Activated naive CD8-positive, alpha-beta T cell (primary cell): Measurements from ENCODE around the gene TIGD1.

Source experiments
- H3K27ac Mint-ChIP-seq: one replicate; pipeline ENCODE4 v1.8.0; 2021; ENCODE audit warnings: mixed read lengths
- H3K27me3 Mint-ChIP-seq: one replicate; pipeline ENCODE4 v1.8.0; 2021; ENCODE audit warnings: mixed read lengths
- H3K36me3 Mint-ChIP-seq: one replicate; pipeline ENCODE4 v1.8.0; 2021; ENCODE audit warnings: mixed read lengths
- H3K4me1 Mint-ChIP-seq: one replicate; pipeline ENCODE4 v1.8.0; 2021; ENCODE audit warnings: low read depth, mixed read lengths
- H3K4me3 Mint-ChIP-seq: one replicate; pipeline ENCODE4 v1.8.0; 2021; ENCODE audit warnings: mild to moderate bottlenecking, mixed read lengths
- H3K9me3 Mint-ChIP-seq: one replicate; pipeline ENCODE4 v1.8.0; 2021; ENCODE audit warnings: low read depth, mixed read lengths

TIGD1 gene

DNA sequence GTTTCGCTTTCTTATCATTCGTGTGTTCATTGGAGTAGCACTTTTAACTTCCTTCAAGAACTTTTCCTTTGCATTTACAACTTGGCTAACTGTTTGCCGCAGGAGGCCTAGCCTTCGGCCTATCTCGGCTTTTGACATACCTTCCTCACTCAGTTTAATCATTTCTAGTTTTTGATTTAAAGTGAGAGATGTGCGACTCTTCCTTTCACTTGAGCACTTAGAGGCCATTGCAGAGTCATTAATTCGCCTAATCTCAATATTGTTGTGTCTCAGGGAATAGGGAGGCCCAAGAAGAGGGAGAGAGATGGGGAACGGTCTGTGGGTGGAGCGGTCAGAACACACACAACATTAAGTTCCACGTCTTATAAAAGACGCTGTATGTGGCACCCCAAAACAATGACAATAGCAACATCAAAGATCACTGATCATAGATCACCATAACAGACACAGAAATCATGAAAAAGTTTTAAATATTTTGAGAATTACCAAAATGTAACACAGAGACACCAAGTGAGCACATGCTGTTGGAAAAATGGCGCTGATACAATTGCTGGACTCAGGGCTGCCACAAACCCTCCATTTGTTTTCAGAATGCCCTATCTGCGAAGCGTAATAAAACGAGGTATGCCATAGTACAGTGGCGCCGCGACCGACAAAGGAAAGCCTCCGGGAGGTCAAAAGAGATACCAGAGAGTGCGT lies 553 bp downstream of the TIGD1 start:
- H3K4me3 Mint-ChIP-seq = peak overlapping the region; percentile 100
- peaks cover 22% of the 10 kb centered on the region for H3K36me3 Mint-ChIP-seq
- H3K27me3 Mint-ChIP-seq = no peaks in the 10 kb centered on the region
- no peaks in the 10 kb centered on the region for H3K9me3 Mint-ChIP-seq
- H3K4me1 Mint-ChIP-seq = peaks cover 75% of the 10 kb centered on the region
- peak overlapping the region; percentile 100 for H3K27ac Mint-ChIP-seq

DNA sequence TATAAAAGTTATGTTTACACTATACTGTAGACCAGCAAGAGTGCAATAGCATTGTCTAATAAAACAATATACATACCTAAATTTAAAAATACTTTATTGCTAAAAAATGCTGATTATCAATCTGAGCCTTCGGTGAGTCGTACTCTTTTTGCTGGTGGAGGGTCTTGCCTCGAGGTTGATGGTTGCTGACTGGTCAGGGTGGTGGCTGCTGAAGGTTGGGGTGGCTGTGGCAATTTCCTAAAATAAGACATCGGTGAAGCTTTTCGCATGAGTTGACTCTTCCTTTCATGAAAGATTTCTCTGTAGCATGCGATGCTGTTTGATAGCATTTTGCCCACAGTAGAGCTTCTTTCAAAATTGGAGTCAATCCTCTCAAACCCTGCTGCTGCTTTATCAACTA lies 2.4 kb downstream of the TIGD1 start:
- no peaks in the 10 kb centered on the region for H3K27me3 Mint-ChIP-seq
- no peaks in the 10 kb centered on the region for H3K9me3 Mint-ChIP-seq
- H3K36me3 Mint-ChIP-seq = peaks cover 22% of the 10 kb centered on the region
- H3K4me1 Mint-ChIP-seq = peaks cover 59% of the 10 kb centered on the region
- no peak overlapping the region for H3K27ac Mint-ChIP-seq
- peak overlapping the region; percentile 100 for H3K4me3 Mint-ChIP-seq

GRCh38 chr2:232545511-232546375 lies 4.6 kb downstream of the TIGD1 start:
- Mint-ChIP-seq H3K27me3 (no peaks in the 10 kb centered on the region), H3K27ac (no peak overlapping the region), H3K4me3 (no peak overlapping the region), H3K36me3 (peaks cover 18% of the 10 kb centered on the region), H3K4me1 (peaks cover 40% of the 10 kb centered on the region), H3K9me3 (no peaks in the 10 kb centered on the region)

- no peak overlapping the region for H3K27ac Mint-ChIP-seq
Measured at GRCh38 chr2:232544674-232545073, 5.7 kb downstream of the TIGD1 start.

DNA sequence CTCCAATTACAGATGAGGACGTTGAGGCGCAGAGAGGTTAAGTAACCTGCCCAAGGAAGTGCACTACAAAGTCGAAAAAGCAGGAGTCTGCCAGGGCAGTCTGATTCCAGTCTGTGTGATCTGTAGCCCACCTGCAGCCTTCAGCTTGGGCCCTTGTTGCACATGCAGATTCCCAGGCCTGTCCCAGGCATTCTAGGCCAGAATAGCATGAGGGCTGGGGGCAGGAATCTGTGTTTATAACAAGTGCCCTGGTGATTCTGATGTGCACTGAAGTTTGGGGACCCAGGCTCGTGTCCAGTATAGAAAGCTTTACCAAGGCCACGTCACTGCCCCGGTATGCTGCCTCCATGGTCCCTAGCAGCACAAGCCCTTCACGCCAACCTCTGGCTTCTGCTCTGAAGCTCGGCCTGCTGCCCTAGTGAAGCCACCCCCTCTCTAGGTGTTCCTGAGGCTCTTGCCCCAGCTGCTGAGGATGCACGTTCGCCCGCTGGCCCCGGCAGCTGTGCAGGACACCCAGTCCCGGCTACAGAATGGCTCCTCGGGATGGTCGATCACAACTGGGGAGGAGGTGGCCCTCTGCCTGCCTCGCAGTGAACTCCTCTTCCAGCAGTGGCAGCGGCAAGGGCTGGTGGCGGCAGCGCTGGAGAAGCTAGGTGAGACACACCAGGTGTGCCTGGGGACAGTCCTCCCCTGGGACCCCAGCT lies 6.3 kb downstream of the TIGD1 start:
- Mint-ChIP-seq H3K27me3 (no peaks in the 10 kb centered on the region), H3K4me1 (peaks cover 32% of the 10 kb centered on the region), H3K36me3 (peaks cover 18% of the 10 kb centered on the region), H3K4me3 (no peak overlapping the region), H3K9me3 (no peaks in the 10 kb centered on the region), H3K27ac (no peak overlapping the region)

More at GRCh38 chr2:232544674-232545073, 5.7 kb downstream of the TIGD1 start:
- no peaks in the 10 kb centered on the region for H3K27me3 Mint-ChIP-seq
- H3K4me1 Mint-ChIP-seq = peaks cover 37% of the 10 kb centered on the region
- H3K9me3 Mint-ChIP-seq = no peaks in the 10 kb centered on the region
- H3K4me3 Mint-ChIP-seq = no peak overlapping the region
- peaks cover 18% of the 10 kb centered on the region for H3K36me3 Mint-ChIP-seq

DNA sequence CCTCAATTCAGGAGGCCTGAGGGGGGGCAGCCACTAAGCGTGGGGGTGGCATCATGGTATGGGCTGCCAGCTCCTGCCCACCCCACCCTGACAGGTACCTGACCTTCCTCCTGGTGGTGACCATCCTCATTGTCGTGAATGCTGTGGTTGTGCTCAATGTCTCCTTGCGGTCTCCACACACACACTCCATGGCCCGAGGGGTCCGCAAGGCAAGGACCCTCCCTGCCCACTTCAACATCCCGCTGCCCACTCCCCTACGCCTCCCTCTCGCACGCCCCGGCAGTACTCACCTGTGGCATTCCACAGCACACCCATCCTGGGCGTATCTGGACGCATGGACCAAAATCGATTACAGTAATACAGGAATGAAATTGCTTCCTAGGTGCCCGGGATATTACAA lies 6.9 kb downstream of the TIGD1 start:
- no peaks in the 10 kb centered on the region for H3K27me3 Mint-ChIP-seq
- no peak overlapping the region for H3K4me3 Mint-ChIP-seq
- peaks cover 26% of the 10 kb centered on the region for H3K4me1 Mint-ChIP-seq
- peaks cover 14% of the 10 kb centered on the region for H3K36me3 Mint-ChIP-seq
- H3K27ac Mint-ChIP-seq = no peak overlapping the region
- H3K9me3 Mint-ChIP-seq = no peaks in the 10 kb centered on the region

DNA sequence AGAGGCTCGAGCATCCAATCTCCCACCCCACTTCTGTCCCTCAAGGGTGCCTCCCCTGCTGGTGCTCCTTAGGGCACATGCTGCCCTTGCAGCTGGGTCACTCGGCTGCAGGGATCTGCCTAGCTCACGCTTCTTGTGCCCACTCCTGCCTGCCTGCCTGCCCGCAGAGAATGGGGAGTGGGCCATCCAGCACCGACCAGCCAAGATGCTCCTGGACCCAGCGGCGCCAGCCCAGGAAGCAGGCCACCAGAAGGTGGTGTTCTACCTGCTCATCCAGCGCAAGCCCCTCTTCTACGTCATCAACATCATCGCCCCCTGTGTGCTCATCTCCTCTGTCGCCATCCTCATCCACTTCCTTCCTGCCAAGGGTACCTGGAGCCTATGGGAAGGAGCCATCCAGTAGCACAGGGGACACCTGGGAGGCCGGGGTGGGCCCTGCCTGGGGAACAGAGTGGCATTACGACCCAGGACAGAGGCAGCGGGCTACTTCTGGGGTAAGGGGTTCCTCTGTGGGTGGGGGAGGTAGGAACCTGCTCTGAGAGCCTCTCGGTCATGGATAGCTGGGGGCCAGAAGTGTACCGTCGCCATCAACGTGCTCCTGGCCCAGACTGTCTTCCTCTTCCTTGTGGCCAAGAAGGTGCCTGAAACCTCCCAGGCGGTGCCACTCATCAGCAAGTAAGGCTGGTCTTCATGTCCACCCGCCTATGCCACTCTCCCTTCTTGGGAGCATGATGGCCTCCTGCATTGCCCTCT lies 7.5 kb downstream of the TIGD1 start:
- H3K4me3 Mint-ChIP-seq = no peak overlapping the region
- no peaks in the 10 kb centered on the region for H3K9me3 Mint-ChIP-seq
- H3K27me3 Mint-ChIP-seq = no peaks in the 10 kb centered on the region
- peaks cover 10% of the 10 kb centered on the region for H3K36me3 Mint-ChIP-seq
- no peak overlapping the region for H3K27ac Mint-ChIP-seq
- H3K4me1 Mint-ChIP-seq = peaks cover 23% of the 10 kb centered on the region

GRCh38 chr2:232541961-232542714 lies 8.2 kb downstream of the TIGD1 start:
- H3K36me3 Mint-ChIP-seq = peaks cover 5% of the 10 kb centered on the region
- H3K27me3 Mint-ChIP-seq = no peaks in the 10 kb centered on the region
- H3K4me1 Mint-ChIP-seq = peaks cover 15% of the 10 kb centered on the region
- H3K4me3 Mint-ChIP-seq = no peak overlapping the region
- H3K27ac Mint-ChIP-seq = no peak overlapping the region
- no peaks in the 10 kb centered on the region for H3K9me3 Mint-ChIP-seq

GRCh38 chr2:232541195-232541960 lies 9.0 kb downstream of the TIGD1 start:
- Mint-ChIP-seq H3K27ac (no peak overlapping the region), H3K36me3 (peaks cover 3% of the 10 kb centered on the region), H3K27me3 (no peaks in the 10 kb centered on the region), H3K4me3 (no peak overlapping the region), H3K9me3 (no peaks in the 10 kb centered on the region), H3K4me1 (peaks cover 10% of the 10 kb centered on the region)

DNA sequence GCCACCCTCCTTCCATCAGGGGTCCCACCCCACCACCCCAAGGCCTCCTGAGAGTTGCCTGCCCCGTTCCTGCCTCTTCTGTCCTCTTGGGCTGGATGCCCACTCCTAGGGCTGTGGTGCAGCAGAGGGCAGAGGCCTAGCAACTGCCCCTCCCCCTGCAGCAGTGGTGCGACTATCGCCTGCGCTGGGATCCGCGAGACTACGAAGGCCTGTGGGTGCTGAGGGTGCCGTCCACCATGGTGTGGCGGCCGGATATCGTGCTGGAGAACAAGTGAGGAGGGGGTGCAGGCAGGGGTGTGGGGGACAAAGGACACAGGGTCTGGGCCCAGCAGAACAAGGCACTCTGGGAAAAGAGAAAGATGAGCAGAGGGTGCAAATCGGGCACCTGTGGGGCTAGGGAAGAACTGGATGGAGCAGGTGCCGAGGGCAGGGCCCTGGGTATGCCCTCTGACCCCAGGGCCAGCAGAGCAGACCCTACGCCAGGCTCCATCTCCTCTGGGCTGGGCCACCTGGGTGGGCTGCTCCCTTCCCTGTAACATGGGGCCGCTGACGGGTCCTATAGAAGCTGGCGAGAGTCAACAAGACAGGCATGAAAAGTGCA lies 9.8 kb downstream of the TIGD1 start:
- H3K27ac Mint-ChIP-seq = no peak overlapping the region
- H3K27me3 Mint-ChIP-seq = no peaks in the 10 kb centered on the region
- peaks cover 3% of the 10 kb centered on the region for H3K36me3 Mint-ChIP-seq
- peaks cover 6% of the 10 kb centered on the region for H3K4me1 Mint-ChIP-seq
- H3K9me3 Mint-ChIP-seq = no peaks in the 10 kb centered on the region
- no peak overlapping the region for H3K4me3 Mint-ChIP-seq

DNA sequence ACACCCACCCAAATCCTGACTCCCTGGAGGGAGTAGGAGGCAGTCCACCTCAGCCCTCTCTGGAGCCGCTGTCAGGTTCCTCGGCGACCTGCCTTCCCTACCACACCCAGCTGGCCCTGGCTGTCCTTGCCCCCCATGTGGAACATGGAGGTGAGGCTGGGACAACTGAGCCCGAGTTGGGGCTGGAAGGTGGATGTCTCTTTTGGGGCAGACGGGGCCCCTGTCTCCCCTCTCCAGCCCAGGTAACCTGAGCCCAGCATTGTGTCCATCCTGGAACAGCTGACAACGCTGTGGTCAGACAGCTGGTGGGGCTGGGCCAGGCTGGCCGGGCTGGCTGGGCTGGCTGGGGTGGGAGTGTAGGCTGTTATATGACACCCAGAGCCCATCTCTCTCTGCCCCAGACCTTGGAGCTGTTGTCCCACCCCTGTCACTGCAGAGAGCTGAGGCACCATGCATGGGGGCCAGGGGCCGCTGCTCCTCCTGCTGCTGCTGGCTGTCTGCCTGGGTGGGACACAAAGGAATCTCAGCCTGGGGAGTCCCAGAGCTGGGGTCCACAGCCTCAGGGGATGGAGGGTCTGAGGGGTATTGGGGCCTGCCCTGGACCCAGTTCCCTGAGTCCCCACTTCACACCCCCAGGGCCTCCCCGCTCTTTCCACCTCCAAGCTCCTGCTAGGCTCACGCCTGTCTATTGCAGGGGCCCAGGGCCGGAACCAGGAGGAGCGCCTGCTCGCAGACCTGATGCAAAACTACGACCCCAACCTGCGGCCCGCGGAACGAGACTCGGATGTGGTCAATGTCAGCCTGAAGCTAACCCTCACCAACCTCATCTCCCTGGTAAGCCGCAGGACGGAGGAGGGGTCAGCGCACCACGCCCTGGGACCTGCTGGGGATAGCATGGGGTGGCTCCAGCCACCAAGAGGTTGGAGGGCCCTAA lies 10.8 kb downstream of the TIGD1 start, which contains the start of gene CHRNG:
Gene CHRNG, plus strand, starts transcription at position 395 of the 934 bp plus-strand sequence. Its CDS starts 56 bp downstream, at position 451.
- no peak within 1 kb of the TSS for H3K27ac Mint-ChIP-seq
- no peak within 1 kb of the TSS for H3K4me3 Mint-ChIP-seq
- peaks cover 4% of the 10 kb centered on the region for H3K4me1 Mint-ChIP-seq
- no peaks in the 10 kb centered on the region for H3K9me3 Mint-ChIP-seq
- no peaks in the 10 kb centered on the region for H3K27me3 Mint-ChIP-seq
- peaks cover 3% of the 10 kb centered on the region for H3K36me3 Mint-ChIP-seq

GRCh38 chr2:232538671-232539070 lies 11.7 kb downstream of the TIGD1 start:
- Mint-ChIP-seq H3K4me3 (no peak overlapping the region), H3K36me3 (peaks cover 3% of the 10 kb centered on the region), H3K9me3 (no peaks in the 10 kb centered on the region), H3K4me1 (peaks cover 4% of the 10 kb centered on the region), H3K27me3 (no peaks in the 10 kb centered on the region), H3K27ac (no peak overlapping the region)
